Adrenal gland (tissue), 12 donors: ENCODE data around the gene TMED4. TPM values are rescaled to one million over a fixed set of nuclear protein-coding genes. Genes with fewer than 3 reads are reported as not detected.

Experiments
- DNase-seq, 7 donors: peaks; one replicate each; pipeline ENCODE4 v3.0.0-alpha.2; 2019 to 2020
- H3K27ac ChIP-seq, 5 donors: fragments of 200-600 bp; sonication (generic) in 4 of 5; 1 replicate in 3 of 5; 2 replicates in 2 of 5; pipeline versions ENCODE4 v1.5.1 to v1.8.0; 2016 to 2020; ENCODE audit warnings: mild to moderate bottlenecking in 1 of 5
- H3K27me3 ChIP-seq: fragments of 200-600 bp; 2 replicates; pipeline ENCODE4 v1.8.0; 2021
- H3K36me3 ChIP-seq, 2 donors: fragments of 200-600 bp; replicated peaks in 1 of 2; 1 replicate in 1 of 2; 2 replicates in 1 of 2; pipeline versions ENCODE4 v1.5.1 to v1.8.0; 2018 to 2022
- H3K4me1 ChIP-seq, 2 donors: fragments of 200-600 bp; replicated peaks in 1 of 2; 1 replicate in 1 of 2; 2 replicates in 1 of 2; pipeline versions ENCODE4 v1.5.1 to v1.8.0; 2018 to 2021
- H3K4me3 ChIP-seq, 4 donors: fragments of 200-600 bp; sonication (generic) in 3 of 4; one replicate each; pipeline ENCODE4 v1.5.1; 2016 to 2018
- H3K9me3 ChIP-seq, 3 donors: fragments of 200-600 bp; sonication (generic) in 1 of 3; replicated peaks in 1 of 3; 1 replicate in 2 of 3; 2 replicates in 1 of 3; pipeline versions ENCODE4 v1.5.1 to v1.8.0; 2016 to 2021
- POLR2A ChIP-seq, 2 donors: fragments of 450-650 bp; IDR thresholded peaks; one replicate each; pipeline ENCODE4 v1.6.1; 2017; ENCODE audit warnings: antibody characterized with exemption in 2 of 2, mild to moderate bottlenecking in 2 of 2, moderate library complexity in 1 of 2
- WGBS, 4 donors: extraction: QIAGEN DNeasy Blood & Tissue Kit in 2 of 4; methylation state at CpG; one replicate each; pipeline versions ENCODE4 v1.1.5 to v1.1.7; 2013 to 2017; 5-methylcytosine and 5-hydroxymethylcytosine counted together
- intact Hi-C, 2 donors: fragments of 100-400 bp; cut with DNase I; formaldehyde crosslinking; loops; one replicate each; pipeline versions ENCODE4 v1.14.1 to v1.15.0; 2022 to 2023
- polyA plus RNA-seq, 3 donors: library from polyadenylated mRNA; stranded (reverse); fragments of 200-250 nt in 2 of 3; fragments of 350-450 nt in 1 of 3; fragmentation: Illumina TruSeq in 1 of 3; extraction: RNeasy Lipid Tissue Mini Kit (QIAGEN cat#74804) in 1 of 3; gene quantifications; one replicate each; pipeline ENCODE4 v1.2.3, GENCODE V29; 2013 to 2014
- total RNA-seq, 9 donors: library from RNA; depleted of rRNA in 4 of 9; stranded (reverse); fragments of >200 nt in 4 of 9; fragments of 120-200 nt in 1 of 9; fragmentation: NEBNext Ultra II Directional in 1 of 9; extraction: Animal tissue kit (Norgen Biotek cat#: 25700) in 1 of 9; gene quantifications; one replicate each; pipeline versions ENCODE4 v1.1.0 to v1.2.4, GENCODE V29; 2013 to 2023
- TF ChIP-seq, protein P1 (sequence below), 6 experiments: fragments of 450-650 bp in 4 of 6; fragments of 200-600 bp in 2 of 6; sonication (generic) in 1 of 6; IDR thresholded peaks; 1 replicate in 5 of 6; 2 replicates in 1 of 6; pipeline versions ENCODE4 v1.5.1 to v1.8.0; 2016 to 2021; ENCODE audit warnings: antibody characterized with exemption in 6 of 6, mild to moderate bottlenecking in 2 of 6, moderate library complexity in 1 of 6
- donor health status: healthy with polysubstance abuse.
- donor health status: Bipolar disorder and iron deficiency.
- donor health status: DM: yes; HTN: yes; CAD: no.
- donor health status: DM: no; HTN: no; CAD: no.
- donor health status: DM: no; HTN: no; CAD: no.
- donor health status: DM: yes; HTN: yes; CAD: no.

TMED4 gene
- total and polyA plus RNA-seq, 12 donors = 45.2 to 189 (median 112) TPM

DNA sequence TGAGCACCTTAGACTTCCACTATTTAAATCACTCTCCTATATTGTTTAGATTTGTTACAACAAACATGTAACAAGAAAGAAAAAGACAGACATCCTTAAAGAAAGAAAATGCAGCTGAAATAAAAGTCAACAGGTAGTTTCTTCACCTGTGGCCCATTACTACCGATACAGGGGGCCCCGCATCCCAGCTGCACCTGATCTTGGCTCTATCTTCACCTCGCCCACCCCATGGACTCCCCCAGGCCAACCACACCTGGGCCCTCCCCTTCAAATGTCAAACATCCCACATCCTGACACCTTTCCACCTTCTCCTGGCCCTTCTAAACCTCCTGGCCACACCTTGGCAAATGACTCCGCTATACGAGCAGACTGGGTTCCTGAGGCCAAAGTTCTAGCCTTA, 15.4 kb downstream of the TMED4 start:
- Histone ChIP-seq H3K27me3 (no peaks in the 10 kb centered on the region), H3K36me3 (peaks cover 0 to 74% of the 10 kb centered on the region in 2 donors), H3K4me1 (no peaks in the 10 kb centered on the region), H3K27ac (no peak overlapping the region), H3K9me3 (no peaks in the 10 kb centered on the region), H3K4me3 (no peak overlapping the region)
- TF ChIP-seq, protein P1, sequence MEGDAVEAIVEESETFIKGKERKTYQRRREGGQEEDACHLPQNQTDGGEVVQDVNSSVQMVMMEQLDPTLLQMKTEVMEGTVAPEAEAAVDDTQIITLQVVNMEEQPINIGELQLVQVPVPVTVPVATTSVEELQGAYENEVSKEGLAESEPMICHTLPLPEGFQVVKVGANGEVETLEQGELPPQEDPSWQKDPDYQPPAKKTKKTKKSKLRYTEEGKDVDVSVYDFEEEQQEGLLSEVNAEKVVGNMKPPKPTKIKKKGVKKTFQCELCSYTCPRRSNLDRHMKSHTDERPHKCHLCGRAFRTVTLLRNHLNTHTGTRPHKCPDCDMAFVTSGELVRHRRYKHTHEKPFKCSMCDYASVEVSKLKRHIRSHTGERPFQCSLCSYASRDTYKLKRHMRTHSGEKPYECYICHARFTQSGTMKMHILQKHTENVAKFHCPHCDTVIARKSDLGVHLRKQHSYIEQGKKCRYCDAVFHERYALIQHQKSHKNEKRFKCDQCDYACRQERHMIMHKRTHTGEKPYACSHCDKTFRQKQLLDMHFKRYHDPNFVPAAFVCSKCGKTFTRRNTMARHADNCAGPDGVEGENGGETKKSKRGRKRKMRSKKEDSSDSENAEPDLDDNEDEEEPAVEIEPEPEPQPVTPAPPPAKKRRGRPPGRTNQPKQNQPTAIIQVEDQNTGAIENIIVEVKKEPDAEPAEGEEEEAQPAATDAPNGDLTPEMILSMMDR (IDR thresholded peaks at IDR 0.05) = no peak
- no peak for TF ChIP-seq POLR2A (IDR thresholded peaks at IDR 0.05)
- 91 to 96% (median 95%) methylated on average over 5 of the region's 5 CpGs for WGBS, 4 donors
- DNase-seq = no peak
- intact Hi-C loops = loop anchor here (5.0 to 10.0 kb wide), 5 partner anchors 92 to 502 kb away; partner anchors contain the start of gene PGAM2 (in 1 of the 2)

DNA sequence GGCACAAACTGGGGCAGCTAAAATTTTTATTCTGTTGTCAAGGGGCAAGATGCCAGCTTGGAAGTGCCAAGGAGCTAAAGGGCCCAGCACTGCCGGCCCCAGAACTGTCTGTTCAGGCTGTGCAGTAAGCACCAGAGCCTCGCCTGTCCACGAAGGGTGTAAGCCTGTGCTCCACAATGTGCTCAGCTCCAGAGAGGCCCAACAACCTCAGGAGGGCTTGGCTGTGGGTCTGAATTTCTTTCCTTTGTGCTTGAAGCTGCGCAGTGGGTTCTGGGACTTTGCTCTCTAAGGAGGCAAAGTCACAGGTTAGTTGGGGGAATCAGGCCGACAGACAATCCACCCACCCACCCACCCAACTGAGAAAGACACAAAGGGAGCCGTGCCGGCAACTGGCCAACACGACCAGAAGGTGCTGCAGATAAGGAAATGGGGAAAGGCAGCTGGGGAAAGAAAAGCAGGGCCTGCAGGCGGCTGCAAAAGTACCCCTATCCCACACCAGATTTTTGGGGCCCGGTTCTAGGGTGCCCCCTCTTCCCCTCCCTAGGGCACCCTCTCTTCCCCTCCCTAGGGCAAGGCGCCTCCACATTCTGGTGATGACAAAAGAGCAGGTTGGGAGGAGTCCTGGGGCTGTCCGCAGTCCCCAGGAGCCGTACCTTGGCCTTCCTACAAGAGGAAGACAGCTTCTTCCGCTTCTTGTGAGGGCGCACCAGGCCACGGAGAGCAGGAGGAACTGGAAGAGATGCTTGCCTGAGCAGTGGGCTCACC, 16.1 kb downstream of the TMED4 start:
- Histone ChIP-seq H3K4me3 (no peak overlapping the region), H3K27ac (no peak overlapping the region)
- TF ChIP-seq, protein P1 (IDR thresholded peaks at IDR 0.05) = peak in 2 of 6 experiments; percentile 21 to 35
- no peak for TF ChIP-seq POLR2A (IDR thresholded peaks at IDR 0.05)

DNA sequence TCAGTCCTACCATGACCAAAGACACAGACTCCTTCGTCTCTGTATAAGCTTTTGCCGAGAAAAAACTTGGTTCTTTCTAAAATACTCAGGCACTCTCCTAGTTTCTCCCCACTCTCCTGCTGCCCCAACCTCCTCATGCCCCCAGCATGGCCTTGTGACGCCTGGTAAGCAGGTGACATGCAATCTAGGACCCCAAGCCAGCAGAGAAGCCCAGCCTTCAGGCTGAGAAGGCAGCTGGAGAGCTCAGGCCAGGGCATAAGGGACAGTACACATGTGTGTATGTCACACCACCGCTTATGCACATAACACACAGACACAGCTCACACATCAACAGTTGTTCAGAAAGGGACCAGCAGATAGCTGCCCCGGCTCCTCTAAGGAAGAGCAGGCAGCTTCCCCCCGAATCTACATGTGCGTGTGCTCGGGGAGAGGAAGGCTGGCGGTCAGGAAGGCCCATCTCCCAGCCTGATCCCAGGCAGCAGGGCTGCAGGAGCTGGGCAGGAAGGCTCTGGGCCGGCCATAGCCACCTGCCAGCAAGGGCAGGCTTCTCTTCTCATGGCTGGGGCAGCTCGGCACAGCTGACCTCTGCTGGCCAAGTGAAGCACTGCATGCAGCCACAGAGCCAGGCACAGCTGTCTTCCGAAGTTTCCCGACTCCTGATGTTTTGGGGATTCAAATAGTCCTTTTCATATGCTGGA, 16.8 kb downstream of the TMED4 start:
- Histone ChIP-seq H3K27me3 (no peaks in the 10 kb centered on the region), H3K4me1 (no peaks in the 10 kb centered on the region), H3K4me3 (no peak overlapping the region), H3K36me3 (peaks cover 0 to 59% of the 10 kb centered on the region in 2 donors), H3K27ac (peak overlapping the region in 1 of 5 donors; percentile 17), H3K9me3 (no peaks in the 10 kb centered on the region)
- intact Hi-C loops = loop anchor here (5.0 to 10.0 kb wide), 5 partner anchors 90 to 500 kb away; partner anchors contain the start of gene PGAM2 (in 1 of the 2)
- WGBS, 4 donors = 55 to 75% (median 56%) methylated on average over 5 to 13 of the region's 13 CpGs
- TF ChIP-seq POLR2A (IDR thresholded peaks at IDR 0.05) = no peak
- TF ChIP-seq, protein P1 (IDR thresholded peaks at IDR 0.05) = peak; percentile 93 to 98 (median 97)
- DNase-seq = peak; percentile 69 to 88 (median 81)

More for the DNA sequence above, 16.1 kb downstream of the TMED4 start:
- 79 to 81% (median 81%) methylated on average over 13 to 16 of the region's 16 CpGs for WGBS, 4 donors
- H3K4me1 ChIP-seq = no peaks in the 10 kb centered on the region
- intact Hi-C loops = loop anchor here (5.0 to 10.0 kb wide), 5 partner anchors 91 to 501 kb away; partner anchors contain the start of gene PGAM2 (in 1 of the 2)
- no peaks in the 10 kb centered on the region for H3K9me3 ChIP-seq
- H3K36me3 ChIP-seq = peaks cover 0 to 66% of the 10 kb centered on the region in 2 donors
- DNase-seq = no peak
- no peaks in the 10 kb centered on the region for H3K27me3 ChIP-seq

DNA sequence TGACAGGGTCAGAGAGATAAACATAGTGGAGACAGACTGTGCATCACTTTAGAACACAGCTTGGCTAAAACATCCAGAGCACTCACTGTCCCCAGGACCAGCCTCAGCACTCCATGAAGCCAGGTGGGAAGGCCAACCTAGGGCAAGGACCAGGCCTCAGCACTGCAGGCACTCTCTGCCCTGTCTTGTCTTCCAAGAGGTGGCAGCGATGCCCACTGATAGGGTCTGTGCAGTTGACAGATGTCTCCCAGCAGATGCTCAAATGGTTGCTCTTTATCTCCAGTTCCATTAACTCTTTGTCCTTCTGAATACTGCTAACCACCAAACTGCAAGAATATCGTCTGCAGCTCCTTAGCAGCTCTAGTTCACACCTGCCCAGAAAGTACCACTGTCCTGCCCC, 17.4 kb downstream of the TMED4 start:
- H3K36me3 ChIP-seq = peaks cover 0 to 53% of the 10 kb centered on the region in 2 donors
- no peaks in the 10 kb centered on the region for H3K27me3 ChIP-seq
- peak in 1 of 7 donors; percentile 8 for DNase-seq
- intact Hi-C loops = loop anchor here (5.0 to 10.0 kb wide), 5 partner anchors 90 to 500 kb away; partner anchors contain the start of gene PGAM2 (in 1 of the 2)
- TF ChIP-seq, protein P1 (IDR thresholded peaks at IDR 0.05) = no peak
- no peak for TF ChIP-seq POLR2A (IDR thresholded peaks at IDR 0.05)
- no peak overlapping the region for H3K4me3 ChIP-seq
- no peak overlapping the region for H3K27ac ChIP-seq
- no peaks in the 10 kb centered on the region for H3K4me1 ChIP-seq
- H3K9me3 ChIP-seq = no peaks in the 10 kb centered on the region
- 80 to 92% (median 85%) methylated on average over 2 of the region's 2 CpGs for WGBS, 4 donors
